NB4 (cell line): Measurements from ENCODE around the gene CROCC2.
A peak's percentile ranks its signal among the peaks of the same experiment; 100 is the strongest.

Experiments
- DNase-seq: peaks from one replicate; pipeline ENCODE4 v3.0.0; 2010; ENCODE audit warnings: low read depth
- H3K4me3 ChIP-seq: one replicate; pipeline ENCODE4 v1.5.1; 2011; ENCODE audit warnings: mild to moderate bottlenecking, low read depth, low read length, moderate library complexity
- MYC ChIP-seq: IDR thresholded peaks from 2 replicates; pipeline ENCODE4 v1.6.1; 2011; ENCODE audit warnings: low read depth, low read length
- POLR2A ChIP-seq: IDR thresholded peaks from 2 replicates; pipeline ENCODE4 v1.6.1; 2011; ENCODE audit warnings: mild to moderate bottlenecking; ENCODE audit not compliant: insufficient read length; ENCODE audit errors: extremely low read depth
- TF ChIP-seq, protein P1 (sequence below): IDR thresholded peaks from one replicate; pipeline ENCODE4 v1.5.1; 2012; ENCODE audit warnings: low read depth, low read length
- TF ChIP-seq, protein P2 (sequence below): IDR thresholded peaks from 2 replicates; pipeline ENCODE4 v1.6.1; 2011; ENCODE audit warnings: low read depth, low read length

Gene CROCC2

GRCh38 chr2:240968731-240969624, 62.8 kb downstream of the CROCC2 start:
- no peak for DNase-seq
- TF ChIP-seq, protein P1, sequence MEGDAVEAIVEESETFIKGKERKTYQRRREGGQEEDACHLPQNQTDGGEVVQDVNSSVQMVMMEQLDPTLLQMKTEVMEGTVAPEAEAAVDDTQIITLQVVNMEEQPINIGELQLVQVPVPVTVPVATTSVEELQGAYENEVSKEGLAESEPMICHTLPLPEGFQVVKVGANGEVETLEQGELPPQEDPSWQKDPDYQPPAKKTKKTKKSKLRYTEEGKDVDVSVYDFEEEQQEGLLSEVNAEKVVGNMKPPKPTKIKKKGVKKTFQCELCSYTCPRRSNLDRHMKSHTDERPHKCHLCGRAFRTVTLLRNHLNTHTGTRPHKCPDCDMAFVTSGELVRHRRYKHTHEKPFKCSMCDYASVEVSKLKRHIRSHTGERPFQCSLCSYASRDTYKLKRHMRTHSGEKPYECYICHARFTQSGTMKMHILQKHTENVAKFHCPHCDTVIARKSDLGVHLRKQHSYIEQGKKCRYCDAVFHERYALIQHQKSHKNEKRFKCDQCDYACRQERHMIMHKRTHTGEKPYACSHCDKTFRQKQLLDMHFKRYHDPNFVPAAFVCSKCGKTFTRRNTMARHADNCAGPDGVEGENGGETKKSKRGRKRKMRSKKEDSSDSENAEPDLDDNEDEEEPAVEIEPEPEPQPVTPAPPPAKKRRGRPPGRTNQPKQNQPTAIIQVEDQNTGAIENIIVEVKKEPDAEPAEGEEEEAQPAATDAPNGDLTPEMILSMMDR, result peak; percentile 4
- TF ChIP-seq POLR2A, result no peak
- no peak for TF ChIP-seq MYC
- no peak overlapping the region for H3K4me3 ChIP-seq

- DNase-seq, result no peak
- TF ChIP-seq POLR2A (no peak), MYC (no peak)
- TF ChIP-seq, protein P1, result no peak
- TF ChIP-seq, protein P2, sequence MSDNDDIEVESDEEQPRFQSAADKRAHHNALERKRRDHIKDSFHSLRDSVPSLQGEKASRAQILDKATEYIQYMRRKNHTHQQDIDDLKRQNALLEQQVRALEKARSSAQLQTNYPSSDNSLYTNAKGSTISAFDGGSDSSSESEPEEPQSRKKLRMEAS, result no peak
- H3K4me3 ChIP-seq, result no peak overlapping the region
Observed at GRCh38 chr2:240970104-240970503, 64.0 kb downstream of the CROCC2 start.

- TF ChIP-seq POLR2A, result no peak
- TF ChIP-seq, protein P1, result no peak
- TF ChIP-seq, protein P2, result no peak
- no peak for TF ChIP-seq MYC
- H3K4me3 ChIP-seq, result no peak overlapping the region
- no peak for DNase-seq
Observed at GRCh38 chr2:240970816-240971215, 64.7 kb downstream of the CROCC2 start.

GRCh38 chr2:240972201-240972600, 66.1 kb downstream of the CROCC2 start:
- TF ChIP-seq POLR2A, result no peak
- TF ChIP-seq MYC, result no peak
- TF ChIP-seq, protein P2, result no peak
- TF ChIP-seq, protein P1, result no peak
- H3K4me3 ChIP-seq, result no peak overlapping the region
- no peak for DNase-seq

DNA sequence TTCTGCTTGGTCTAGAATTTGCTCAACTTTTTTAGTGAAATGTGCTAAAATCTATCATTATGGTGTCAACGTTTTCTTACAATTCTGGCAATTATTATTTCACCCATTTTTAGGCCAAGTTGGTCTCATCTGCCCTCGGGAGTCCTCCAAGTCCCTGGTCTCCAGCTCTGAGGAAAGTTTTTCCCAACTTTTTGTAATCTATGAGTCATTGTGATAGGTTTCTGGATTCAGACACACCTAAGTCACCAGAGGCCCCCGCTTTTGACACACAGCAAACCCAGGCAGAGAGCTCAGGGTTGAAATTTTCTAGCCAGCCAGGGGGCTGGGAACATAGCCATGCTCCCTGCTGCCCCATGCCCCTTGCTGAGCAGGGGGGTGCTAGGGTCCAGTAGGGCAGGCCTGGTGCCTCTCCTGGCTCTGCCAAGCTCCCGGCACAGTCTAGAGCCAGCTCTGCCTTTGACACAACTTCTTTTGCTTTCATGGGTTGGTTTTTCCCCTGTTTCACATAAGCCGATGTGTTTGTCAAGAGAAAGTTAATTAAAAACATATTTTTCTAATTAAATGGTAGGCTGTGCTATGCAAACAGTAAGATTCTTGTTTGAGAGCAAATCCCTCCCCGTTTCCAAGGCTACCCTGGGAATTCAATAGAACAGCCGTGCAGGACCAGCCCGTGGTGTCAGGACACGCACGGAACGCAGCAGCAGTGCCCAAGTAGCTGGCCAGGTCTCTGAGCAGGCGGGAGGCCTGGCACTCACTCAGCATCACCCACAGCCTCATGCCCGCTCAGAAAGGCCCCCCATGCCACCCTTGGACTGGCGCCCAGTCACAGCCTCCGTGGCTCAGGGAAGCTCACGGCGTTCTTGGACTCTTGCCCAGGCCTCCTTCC, 66.7 kb downstream of the CROCC2 start:
- no peak for TF ChIP-seq MYC
- TF ChIP-seq POLR2A, result no peak
- TF ChIP-seq, protein P2, result no peak
- TF ChIP-seq, protein P1, result no peak
- DNase-seq, result no peak
- no peak overlapping the region for H3K4me3 ChIP-seq
